GM18951 (cell line): ENCODE results near the gene TMA7.

Experiments
- POLR2A ChIP-seq: IDR thresholded peaks from 4 replicates; pipeline ENCODE4 v1.6.1; 2011; ENCODE audit warnings: mild to moderate bottlenecking; ENCODE audit not compliant: insufficient read length, insufficient read depth; ENCODE audit errors: extremely low read depth
- in situ Hi-C: fragments of 300-500 bp; cut with MboI; formaldehyde crosslinking; loops from one replicate; pipeline ENCODE4 v1.12.0; 2022; ENCODE audit warnings: low sequenced_read_pairs, mixed read lengths, inconsistent platforms; ENCODE audit not compliant: unreplicated experiment

The TMA7 gene

GRCh38 chr3:48404440-48405342, 35.4 kb upstream of the TMA7 start:
- TF ChIP-seq POLR2A = no peak
- in situ Hi-C loops = no loop called here

DNA sequence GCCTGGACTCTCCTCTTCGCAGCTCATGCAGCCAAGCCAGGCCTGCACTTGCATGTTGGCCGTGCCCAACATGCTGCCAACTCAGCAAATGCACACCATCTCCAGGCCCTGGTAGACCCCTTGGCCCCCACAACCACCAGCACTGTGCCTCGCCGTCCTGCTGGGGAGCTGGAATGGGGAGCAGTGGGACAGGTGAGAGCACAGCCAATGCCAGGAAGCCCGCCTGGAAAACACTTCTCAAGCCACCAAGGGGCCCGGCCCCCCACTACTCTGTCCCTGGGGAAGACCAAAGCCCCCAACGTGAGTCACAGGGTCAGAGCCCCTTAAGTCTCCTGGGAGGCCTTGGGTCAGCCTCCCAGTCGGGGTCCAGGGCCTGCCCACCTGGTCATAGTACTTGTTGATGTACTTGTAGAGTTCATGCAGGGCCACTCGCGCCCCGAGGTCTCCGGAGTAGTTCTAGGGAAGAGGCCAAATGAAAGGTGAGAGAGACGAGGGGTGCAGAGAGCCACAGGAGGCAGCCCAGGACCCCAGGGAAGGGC, 34.6 kb upstream of the TMA7 start:
- in situ Hi-C loops = no loop called here
- no peak for TF ChIP-seq POLR2A

GRCh38 chr3:48405971-48406370, 34.1 kb upstream of the TMA7 start:
- in situ Hi-C loops = no loop called here
- TF ChIP-seq POLR2A = no peak

GRCh38 chr3:48406443-48407431, 33.3 kb upstream of the TMA7 start:
- in situ Hi-C loops = no loop called here
- TF ChIP-seq POLR2A = no peak

GRCh38 chr3:48407542-48408099, 32.4 kb upstream of the TMA7 start:
- in situ Hi-C loops = no loop called here
- TF ChIP-seq POLR2A = no peak

GRCh38 chr3:48408823-48409281, 31.2 kb upstream of the TMA7 start:
- in situ Hi-C loops = no loop called here
- TF ChIP-seq POLR2A = no peak

DNA sequence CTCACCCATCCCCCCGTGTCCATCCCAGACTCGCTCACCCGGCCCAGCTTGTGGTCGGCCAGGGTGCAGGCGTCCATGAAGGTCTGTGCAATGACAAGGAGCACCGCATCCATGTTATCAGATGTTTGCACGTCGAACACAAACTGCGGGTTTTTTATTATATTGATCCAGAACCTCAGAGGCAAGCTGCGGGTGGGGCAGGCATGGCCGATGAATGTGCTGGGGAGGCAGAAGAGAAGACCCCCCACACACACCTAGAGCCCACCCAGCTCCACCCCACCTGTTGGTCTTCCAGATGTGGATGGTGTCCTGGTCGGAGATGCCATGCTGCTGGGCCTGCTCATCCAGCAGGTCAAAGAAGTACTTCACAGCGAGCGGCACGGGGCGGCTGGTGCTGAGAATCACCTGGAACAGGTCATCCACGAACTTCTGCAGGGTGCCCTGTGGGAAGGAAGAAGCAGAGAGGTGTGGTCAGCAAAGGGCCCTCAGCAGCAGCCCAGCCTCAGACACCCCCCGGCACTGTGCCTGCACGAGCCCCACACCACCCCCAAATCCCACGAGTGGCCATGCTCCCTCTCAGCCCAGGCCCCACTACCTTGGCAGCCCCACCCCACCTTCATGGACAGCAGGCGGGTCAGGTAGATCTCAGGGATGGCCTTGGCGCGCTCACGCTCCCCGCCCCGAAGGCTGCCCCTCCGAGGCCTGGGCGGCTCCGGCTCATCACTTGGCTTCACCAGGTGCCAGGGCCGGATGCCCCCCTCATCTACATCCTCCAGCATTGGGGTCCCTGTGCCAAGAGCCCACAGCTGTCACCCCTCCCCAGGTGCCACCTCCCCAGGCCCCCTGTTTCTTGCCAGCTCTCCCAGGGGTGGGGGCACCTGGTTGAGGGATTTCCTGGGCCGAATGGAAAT, 30.5 kb upstream of the TMA7 start:
- in situ Hi-C loops = no loop called here
- TF ChIP-seq POLR2A = no peak

- TF ChIP-seq POLR2A = no peak
- in situ Hi-C loops = no loop called here
Observed at GRCh38 chr3:48410205-48411040, 29.6 kb upstream of the TMA7 start.

GRCh38 chr3:48411041-48411588, 28.9 kb upstream of the TMA7 start:
- in situ Hi-C loops = no loop called here

GRCh38 chr3:48411606-48412374, 28.3 kb upstream of the TMA7 start:
- in situ Hi-C loops = no loop called here

More at GRCh38 chr3:48411041-48411588, 28.9 kb upstream of the TMA7 start:
- no peak for TF ChIP-seq POLR2A

More at GRCh38 chr3:48411606-48412374, 28.3 kb upstream of the TMA7 start:
- TF ChIP-seq POLR2A = no peak
